GM12801 (cell line): ENCODE results near the gene PCDH9.

Experiments
- TF ChIP-seq, protein P1 (sequence below): IDR thresholded peaks from one replicate; pipeline ENCODE4 v1.5.1; 2011; ENCODE audit warnings: control low read depth; ENCODE audit not compliant: insufficient read length; ENCODE audit errors: extremely low read depth

Gene PCDH9

DNA sequence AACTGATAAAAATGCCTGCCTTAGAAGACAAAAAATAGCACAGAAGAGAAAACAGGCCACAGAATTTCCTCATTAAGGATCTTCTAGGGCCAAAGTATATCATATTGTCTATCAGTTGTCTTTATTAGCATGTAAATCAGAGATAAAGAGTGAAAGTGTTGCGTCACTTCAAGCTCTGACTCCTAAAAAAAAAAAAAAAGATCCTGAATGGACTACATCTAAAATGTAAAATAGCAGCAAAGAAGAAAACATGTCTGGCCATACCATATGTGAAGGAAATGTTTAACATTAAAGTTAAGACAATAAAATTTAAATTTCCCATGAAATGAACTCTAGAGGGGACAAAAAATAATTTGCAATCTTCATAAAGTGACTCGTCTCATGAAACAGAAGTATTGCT, 237.4 kb downstream of the PCDH9 start:
- TF ChIP-seq, protein P1, sequence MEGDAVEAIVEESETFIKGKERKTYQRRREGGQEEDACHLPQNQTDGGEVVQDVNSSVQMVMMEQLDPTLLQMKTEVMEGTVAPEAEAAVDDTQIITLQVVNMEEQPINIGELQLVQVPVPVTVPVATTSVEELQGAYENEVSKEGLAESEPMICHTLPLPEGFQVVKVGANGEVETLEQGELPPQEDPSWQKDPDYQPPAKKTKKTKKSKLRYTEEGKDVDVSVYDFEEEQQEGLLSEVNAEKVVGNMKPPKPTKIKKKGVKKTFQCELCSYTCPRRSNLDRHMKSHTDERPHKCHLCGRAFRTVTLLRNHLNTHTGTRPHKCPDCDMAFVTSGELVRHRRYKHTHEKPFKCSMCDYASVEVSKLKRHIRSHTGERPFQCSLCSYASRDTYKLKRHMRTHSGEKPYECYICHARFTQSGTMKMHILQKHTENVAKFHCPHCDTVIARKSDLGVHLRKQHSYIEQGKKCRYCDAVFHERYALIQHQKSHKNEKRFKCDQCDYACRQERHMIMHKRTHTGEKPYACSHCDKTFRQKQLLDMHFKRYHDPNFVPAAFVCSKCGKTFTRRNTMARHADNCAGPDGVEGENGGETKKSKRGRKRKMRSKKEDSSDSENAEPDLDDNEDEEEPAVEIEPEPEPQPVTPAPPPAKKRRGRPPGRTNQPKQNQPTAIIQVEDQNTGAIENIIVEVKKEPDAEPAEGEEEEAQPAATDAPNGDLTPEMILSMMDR: no peak

DNA sequence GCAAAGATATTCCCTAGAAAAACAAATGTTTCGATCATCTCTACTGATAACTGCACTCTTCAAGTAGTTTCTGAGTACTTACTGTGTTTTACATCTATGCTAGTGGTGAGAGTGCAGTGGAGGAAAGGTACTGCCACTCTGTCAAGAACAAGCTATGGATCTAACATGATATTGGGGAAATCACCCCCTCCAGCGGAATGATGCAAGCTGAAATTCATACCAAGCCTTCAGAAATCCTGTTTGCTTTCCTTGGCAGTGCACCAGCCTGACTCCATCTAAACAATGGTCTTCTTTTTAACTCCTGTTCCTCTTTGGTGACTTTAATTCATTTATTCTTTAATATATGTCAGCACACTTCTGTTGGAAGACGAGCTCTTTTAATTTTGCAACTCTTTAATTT, 238.0 kb downstream of the PCDH9 start:
- TF ChIP-seq, protein P1: no peak

DNA sequence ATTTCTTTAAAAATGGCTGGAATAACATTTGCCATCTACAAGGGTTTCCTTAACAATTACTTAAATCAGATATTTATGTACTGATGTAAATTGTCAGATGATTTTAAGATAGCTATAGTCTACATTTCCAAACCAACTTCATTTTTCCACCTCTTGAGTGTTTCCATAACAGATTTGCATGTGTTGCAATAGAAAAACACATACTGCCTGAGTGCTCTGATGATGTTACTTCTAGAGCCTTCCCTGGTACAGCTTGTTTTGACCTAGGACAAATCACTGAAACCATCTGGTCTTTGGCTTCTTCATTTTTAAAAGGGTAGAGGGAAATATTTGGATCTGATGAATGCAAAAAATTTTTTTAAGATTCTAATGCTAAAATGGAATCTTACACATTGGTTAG, 245.9 kb downstream of the PCDH9 start:
- TF ChIP-seq, protein P1: no peak

DNA sequence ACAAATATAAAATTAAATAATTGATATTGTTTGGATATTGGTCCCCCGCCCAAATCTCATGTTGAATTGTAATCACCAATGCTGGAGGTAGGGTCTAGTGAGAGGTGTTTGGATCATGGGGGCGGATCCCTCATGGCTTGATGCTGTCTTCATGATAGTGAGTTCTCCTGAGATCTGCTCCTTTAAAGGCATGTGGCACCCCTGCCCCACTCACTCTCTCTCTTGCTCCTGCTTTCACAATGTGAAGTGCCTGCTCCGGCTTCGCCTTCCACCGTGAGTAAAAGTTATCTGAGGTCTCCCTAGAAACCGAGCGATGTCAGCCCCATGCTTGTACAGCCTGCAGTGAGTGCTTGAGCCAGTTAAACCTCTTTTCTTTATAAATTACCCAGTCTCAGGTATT, 248.2 kb downstream of the PCDH9 start:
- TF ChIP-seq, protein P1: no peak

DNA sequence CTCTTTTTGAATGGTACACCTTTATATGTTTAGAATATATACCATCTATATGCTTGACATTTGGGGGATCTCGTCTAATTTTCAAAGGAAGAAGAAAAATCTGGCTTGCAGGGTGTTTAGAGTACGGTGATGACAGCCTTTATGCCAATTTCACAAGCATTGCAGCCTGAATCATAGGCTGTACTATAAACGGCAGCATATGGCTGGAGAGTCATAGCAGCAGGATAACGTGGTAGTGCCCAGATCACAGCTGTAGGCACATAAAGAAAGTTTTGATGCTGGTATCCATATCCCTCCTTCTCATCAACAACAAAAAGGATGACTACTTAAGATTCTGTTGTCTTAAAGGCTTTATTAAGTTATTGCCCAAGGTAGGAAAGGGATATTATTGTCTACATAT, 253.0 kb downstream of the PCDH9 start:
- TF ChIP-seq, protein P1: no peak

DNA sequence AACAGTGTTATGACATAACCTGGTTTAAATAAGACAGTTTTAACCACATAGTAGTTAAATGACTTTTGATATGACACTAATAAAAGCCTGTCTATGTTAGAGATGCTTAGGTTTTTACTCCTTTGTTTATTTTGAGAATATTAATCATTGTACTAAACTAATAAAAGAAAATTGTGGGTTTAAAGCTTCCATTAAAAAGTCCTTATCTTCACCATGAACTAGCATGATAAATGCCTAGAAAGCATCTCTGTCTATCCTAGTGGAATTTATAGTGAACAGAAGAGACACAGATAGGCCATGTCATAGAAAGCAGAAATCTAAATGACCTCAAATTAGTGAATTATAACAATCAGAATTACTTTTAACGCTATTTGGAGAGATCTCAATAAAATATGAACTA, 255.2 kb downstream of the PCDH9 start:
- TF ChIP-seq, protein P1: no peak

DNA sequence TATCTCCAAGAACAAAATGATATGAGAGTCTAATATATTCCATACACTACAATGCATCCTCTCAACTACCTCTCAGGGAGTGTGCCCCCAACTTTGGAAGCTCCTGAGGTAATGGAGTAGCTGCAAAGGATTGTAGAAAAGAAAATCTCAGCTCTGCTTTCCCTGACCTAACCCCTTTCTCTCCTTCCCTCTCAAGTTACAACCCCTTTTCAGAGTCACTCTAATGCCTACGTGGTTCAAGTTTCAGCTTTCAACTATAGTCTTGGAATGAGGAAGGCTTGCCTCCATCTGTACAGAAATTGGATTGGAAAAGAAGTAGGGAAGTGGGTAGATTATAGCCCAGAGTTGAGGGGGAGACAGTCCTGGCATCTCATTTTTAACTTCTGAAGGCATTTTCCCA, 256.0 kb downstream of the PCDH9 start:
- TF ChIP-seq, protein P1: no peak

DNA sequence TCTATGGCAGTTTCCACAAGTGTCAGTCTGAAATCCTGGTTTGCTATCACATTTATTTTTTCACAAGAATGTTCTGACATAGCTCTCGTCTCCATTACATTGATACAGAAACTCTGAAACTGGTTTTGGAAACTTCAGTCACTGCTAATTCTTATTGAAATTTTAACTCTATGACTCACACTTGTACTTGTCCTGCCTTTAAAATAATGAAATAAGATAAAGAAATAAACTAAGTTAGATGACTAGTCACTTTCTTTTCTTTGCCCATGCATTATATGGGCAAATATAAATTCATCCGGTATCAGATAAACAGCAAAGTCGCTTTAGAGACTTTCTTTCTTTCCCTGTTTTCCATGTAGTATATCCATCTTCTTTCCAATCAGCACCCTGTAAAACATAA, 257.5 kb downstream of the PCDH9 start:
- TF ChIP-seq, protein P1: no peak
